K562 (cell line): ENCODE results near the gene SPATA12. TPM values are rescaled to one million over a fixed set of nuclear protein-coding genes. Genes with fewer than 3 reads are reported as not detected.
A peak's percentile ranks its signal among the peaks of the same experiment; 100 is the strongest.
"Not testable (repeated sequence)": the region's sequence is repeated elsewhere in the genome, so short reads cannot be mapped to it uniquely, and the experiment has no call there.

ENCODE experiments used
- ATAC-seq: fragments of 200-7000 bp; cut with Tn5 transposase; 3 replicates; pipeline ENCODE4 v1.9.1; 2020; ENCODE audit warnings: moderate library complexity
- BruUV-seq: library from RNA; stranded (reverse); fragments of 400-500 nt; replicated peaks from 2 replicates; lab custom pipeline; 2021; lab: Mats Ljungman, UMichigan
- CTCF ChIA-PET: fragments of 300-600 bp; formaldehyde crosslinking; extraction: SDS; loops from one replicate; lab custom pipeline; 2021; ENCODE audit warnings: low intra/inter-chr PET ratio; lab: Yijun Ruan, JAX
- POLR2A ChIA-PET: fragments of 300-600, 350-650 bp; sonication (Branson Sonifier 250); formaldehyde crosslinking; extraction: SDS; loops from one replicate; lab custom pipeline; 2021; ENCODE audit warnings: antibody characterized with exemption, inconsistent platforms; lab: Yijun Ruan, JAX
- DNase-seq, 4 experiments: peaks; one replicate each; pipeline versions ENCODE4 v3.0.0 to v3.0.0-alpha.2; 2011 to 2018; ENCODE audit warnings: low spot score in 3 of 4, mixed read lengths in 3 of 4; ENCODE audit errors: extremely low read depth in 1 of 4
- FAIRE-seq: peaks from 2 replicates; lab custom pipeline; 2011; peaks lifted over from hg19 to GRCh38; lab: Jason Lieb, UNC
- H2AFZ ChIP-seq: 2 replicates; pipeline ENCODE4 v1.6.0; 2011; ENCODE audit warnings: low read depth, low read length, control low read depth, inconsistent platforms
- H3K27ac ChIP-seq: fragments of 200-600 bp; 3 replicates; pipeline ENCODE4 v1.8.0; 2011; ENCODE audit warnings: low read depth, mild to moderate bottlenecking, control low read depth, inconsistent platforms, low read length, moderate library complexity, mixed read lengths; ENCODE audit errors: extremely low read depth
- H3K27me3 ChIP-seq, 2 experiments: fragments of 300-600 bp in 1 of 2; 2 replicates in 1 of 2; 3 replicates in 1 of 2; pipeline versions ENCODE4 v1.6.0 to v1.8.0; 2011; ENCODE audit warnings: inconsistent platforms in 2 of 2, low read length in 2 of 2, mild to moderate bottlenecking in 1 of 2, mixed read lengths in 1 of 2, moderate library complexity in 1 of 2; ENCODE audit not compliant: control insufficient read depth in 2 of 2, insufficient read depth in 2 of 2
- H3K36me3 ChIP-seq: fragments of 300-600 bp; 3 replicates; pipeline ENCODE4 v1.8.0; 2011; ENCODE audit warnings: mild to moderate bottlenecking, low read length, inconsistent platforms; ENCODE audit not compliant: control insufficient read depth, insufficient read depth
- H3K4me1 ChIP-seq, 2 experiments: fragments of 200-600 bp in 1 of 2; replicated peaks in 1 of 2; 2 replicates in 1 of 2; 3 replicates in 1 of 2; pipeline versions ENCODE4 v1.5.1 to v1.8.0; 2011; ENCODE audit warnings: inconsistent platforms in 2 of 2, low read length in 2 of 2, mild to moderate bottlenecking in 1 of 2, mixed read lengths in 1 of 2, moderate library complexity in 1 of 2; ENCODE audit not compliant: control insufficient read depth in 2 of 2, insufficient read depth in 2 of 2
- H3K4me2 ChIP-seq: 2 replicates; pipeline ENCODE4 v1.6.1; 2011; ENCODE audit warnings: low read length, control low read depth, inconsistent platforms, mixed read lengths; ENCODE audit not compliant: insufficient read depth
- H3K4me3 ChIP-seq: fragments of 200-600 bp; sonication (generic), shearing (Covaris generic); 2 replicates; pipeline ENCODE4 v1.5.1; 2016; ENCODE audit warnings: control low read depth, inconsistent platforms
- H3K79me2 ChIP-seq: fragments of 200-600 bp; 3 replicates; pipeline ENCODE4 v1.8.0; 2011; ENCODE audit warnings: low read length, inconsistent platforms; ENCODE audit not compliant: control insufficient read depth, insufficient read depth
- H3K9ac ChIP-seq, 2 experiments: 2 replicates each; pipeline versions ENCODE4 v1.6.0 to v1.6.1; 2011; ENCODE audit warnings: low read depth in 2 of 2, low read length in 2 of 2, control low read depth in 1 of 2, inconsistent platforms in 1 of 2, mild to moderate bottlenecking in 1 of 2, mixed read lengths in 1 of 2; ENCODE audit not compliant: insufficient read depth in 1 of 2
- H3K9me1 ChIP-seq: one replicate; pipeline ENCODE4 v1.6.0; 2011; ENCODE audit warnings: inconsistent platforms, mild to moderate bottlenecking, low read length, moderate library complexity; ENCODE audit not compliant: control insufficient read depth, insufficient read depth
- H3K9me3 ChIP-seq: replicated peaks from 2 replicates; pipeline ENCODE4 v1.5.1; 2011; ENCODE audit warnings: low read depth, low read length, inconsistent platforms; ENCODE audit not compliant: control insufficient read depth, insufficient read depth
- H4K20me1 ChIP-seq: replicated peaks from 2 replicates; pipeline ENCODE4 v1.6.1; 2011; ENCODE audit warnings: low read length, inconsistent platforms, mixed read lengths; ENCODE audit not compliant: control insufficient read depth, insufficient read depth
- C11orf30 ChIP-seq: fragments of 450-650 bp; IDR thresholded peaks from 2 replicates; pipeline ENCODE4 v1.6.1; 2016; ENCODE audit warnings: low read depth, mild to moderate bottlenecking
- ERF ChIP-seq: fragments of 450-650 bp; formaldehyde crosslinking; IDR thresholded peaks from 2 replicates; pipeline ENCODE4 v1.4.0; 2020; ENCODE audit warnings: mild to moderate bottlenecking, mixed read lengths
- KAT7 ChIP-seq: sonication (generic); formaldehyde crosslinking; IDR thresholded peaks from 2 replicates; pipeline ENCODE4 v1.8.0; 2022; ENCODE audit warnings: missing genetic modification reagents, mild to moderate bottlenecking, borderline replicate concordance
- MAFG ChIP-seq: fragments of 450-650 bp; conservative IDR thresholded peaks from 2 replicates; pipeline ENCODE4 v1.6.1; 2016; ENCODE audit warnings: missing genetic modification characterization, missing compliant biosample characterization
- TAL1 ChIP-seq: fragments of 450-650 bp; IDR thresholded peaks from 2 replicates; pipeline ENCODE4 v1.6.1; 2016; ENCODE audit warnings: mild to moderate bottlenecking
- ZBTB5 ChIP-seq: fragments of 450-650 bp; IDR thresholded peaks from 2 replicates; pipeline ENCODE4 v1.6.1; 2017; ENCODE audit warnings: antibody characterized with exemption
- ZMIZ1 ChIP-seq, 2 experiments: fragments of 150-350 bp in 1 of 2; IDR thresholded peaks; 2 replicates each; pipeline ENCODE4 v1.6.1; 2012 to 2016; ENCODE audit warnings: low read depth in 2 of 2, low read length in 2 of 2, mild to moderate bottlenecking in 1 of 2, moderate library complexity in 1 of 2
- ZNF639 ChIP-seq, 2 experiments: fragments of 200-800 bp in 1 of 2; sonication (Bioruptor generic) in 1 of 2; sonication (generic) in 1 of 2; formaldehyde crosslinking in 1 of 2; IDR thresholded peaks in 1 of 2; conservative IDR thresholded peaks in 1 of 2; 2 replicates each; pipeline versions ENCODE4 v1.5.0 to v1.6.1; 2016 to 2020; ENCODE audit warnings: missing compliant biosample characterization in 1 of 2, missing genetic modification characterization in 1 of 2, missing genetic modification reagents in 1 of 2
- ZNF75A ChIP-seq: fragments of 450-650 bp; formaldehyde crosslinking; IDR thresholded peaks from 2 replicates; pipeline ENCODE4 v1.4.0; 2020; ENCODE audit warnings: mild to moderate bottlenecking
- WGBS: fragments of 100-300 bp; shearing (Covaris generic); methylation state at CpG from one replicate; pipeline ENCODE4 v1.1.6; 2016; ENCODE audit warnings: low coverage, mixed read lengths; ENCODE audit not compliant: insufficient coverage; ENCODE audit errors: missing lambda C conversion rate; 5-methylcytosine and 5-hydroxymethylcytosine counted together
- in situ Hi-C: fragments of 300-500 bp; cut with MboI; formaldehyde crosslinking; loops from 4 replicates; pipeline ENCODE4 v1.15.0; 2018; ENCODE audit warnings: inconsistent platforms, mixed read lengths
- intact Hi-C: fragments of 100-400 bp; cut with micrococcal nuclease; formaldehyde crosslinking; loops from 2 replicates; pipeline ENCODE4 v1.14.2; 2022
- polyA plus RNA-seq, 8 experiments: library from polyadenylated mRNA; depleted of rRNA in 4 of 8; stranded (reverse) in 5 of 8; unstranded in 3 of 8; fragments of >200 nt; fragmentation: Nextera tagmentation in 2 of 8; fragmentation: Illumina TruSeq in 1 of 8; extraction: Ambion mirVana in 2 of 8; extraction: Trizol in 1 of 8; gene quantifications; 2 replicates each; pipeline versions ENCODE4 v1.2.1 to v1.2.3, GENCODE V29; 2011 to 2014; ENCODE audit warnings: inconsistent platforms in 1 of 8, missing spikeins in 1 of 8
- total RNA-seq, 7 experiments: library from RNA; depleted of rRNA in 6 of 7; stranded (reverse); fragments of >200 nt in 6 of 7; fragmentation: Illumina TruSeq in 2 of 7; extraction: Trizol in 2 of 7; gene quantifications; 2 replicates each; pipeline versions ENCODE4 v1.2.1 to v1.2.3, GENCODE V29; 2011 to 2021; ENCODE audit warnings: low replicate concordance in 1 of 7

The SPATA12 gene
- total and polyA plus RNA-seq, 9 of the 15 experiments (the other 6 are each of a cell fraction or from before 2014, with no cell fraction given), result not detected

GRCh38 chr3:57082481-57082880, 22.0 kb downstream of the SPATA12 start (continued):
- TF ChIP-seq ZMIZ1 (IDR thresholded peaks at IDR 0.05; ENCODE audit: low read depth in 2 of 2, low read length in 2 of 2) (no peak), ZNF639 (CRISPR knock-in tag; conservative IDR thresholded peaks at IDR 0.05 in 1 of 2, IDR thresholded peaks at IDR 0.05 in 1 of 2) (no peak), KAT7 (CRISPR knock-in tag) (no peak), TAL1 (no peak), ZNF75A (no peak), ERF (CRISPR knock-in tag) (no peak), ZBTB5 (no peak), C11orf30 (peak; percentile 45; the same call in 1 of the 2 replicates), MAFG (tag) (0 out of 2 replicates have a peak, but pooled peaks have one; percentile 20)

- H3K27ac ChIP-seq, H3K9ac ChIP-seq, H2AFZ ChIP-seq, BruUV-seq, H3K36me3 ChIP-seq, H3K27me3 ChIP-seq, H4K20me1 ChIP-seq, H3K4me3 ChIP-seq, H3K9me1 ChIP-seq, FAIRE-seq, H3K9me3 ChIP-seq, CTCF ChIA-PET, in situ Hi-C loops, H3K4me2 ChIP-seq, H3K79me2 ChIP-seq, DNase-seq, ATAC-seq, intact Hi-C loops: not testable (repeated sequence)
- peaks cover 0 to 14% of the 10 kb centered on the region in 2 experiments; a peak in 3 of 5 replicates for H3K4me1 ChIP-seq
- WGBS, result 28% methylated on average over 4 of the region's 16 CpGs
- POLR2A ChIA-PET, result interaction anchor here (0.6 kb wide), 1 partner anchor 8 kb away, joined by 3 read pairs; no protein-coding TSS in a partner anchor
Measured at GRCh38 chr3:57083266-57083995, 23.0 kb downstream of the SPATA12 start.
